Erythroblast (primary cell): Measurements from ENCODE around the gene GKN1.

ENCODE experiments used
- GATA1 ChIP-seq: IDR thresholded peaks from 2 replicates; pipeline ENCODE4 v1.6.1; 2011; ENCODE audit warnings: low read depth, mild to moderate bottlenecking, control low read depth, low read length, moderate library complexity
- POLR2A ChIP-seq: IDR thresholded peaks from 2 replicates; pipeline ENCODE4 v1.6.1; 2011; ENCODE audit warnings: mild to moderate bottlenecking, low read length

- no peak for TF ChIP-seq POLR2A
- TF ChIP-seq GATA1, result no peak
These were observed 37.5 kb upstream of the GKN1 start for GRCh38 chr2:68936889-68937288.
